SK-N-MC (cell line): Measurements from ENCODE around the gene SPRED1.

Experiments used
- DNase-seq: peaks from one replicate; pipeline ENCODE4 v3.0.0-alpha.2; 2011; ENCODE audit warnings: low read depth, low spot score
- H3K27ac ChIP-seq: fragments of 200-600 bp; sonication (generic); 2 replicates; pipeline ENCODE4 v1.5.1; 2016; ENCODE audit warnings: mixed run types
- H3K36me3 ChIP-seq: fragments of 200-600 bp; sonication (generic); 2 replicates; pipeline ENCODE4 v1.6.1; 2017; ENCODE audit warnings: antibody characterized with exemption, low read length, mixed read lengths; ENCODE audit not compliant: insufficient read depth
- H3K4me3 ChIP-seq: fragments of 200-600 bp; sonication (generic); 2 replicates; pipeline ENCODE4 v1.5.1; 2016
- H3K9ac ChIP-seq: fragments of 200-600 bp; sonication (generic); 2 replicates; pipeline ENCODE4 v1.8.0; 2017; ENCODE audit warnings: mixed run types, mixed read lengths; ENCODE audit not compliant: insufficient read length
- H3K9me3 ChIP-seq: fragments of 200-600 bp; sonication (generic); 2 replicates; pipeline ENCODE4 v1.6.1; 2017; ENCODE audit warnings: low read depth, mild to moderate bottlenecking, antibody characterized with exemption, low read length, moderate library complexity, mixed read lengths
- EZH2 ChIP-seq: fragments of 200-600 bp; sonication (generic); IDR thresholded peaks from one replicate; pipeline ENCODE4 v1.6.1; 2017; ENCODE audit warnings: antibody characterized with exemption
- FOXP2 ChIP-seq: optimal IDR thresholded peaks from 2 replicates; pipeline ENCODE3; 2011; ENCODE audit warnings: mild to moderate bottlenecking, moderate library complexity; ENCODE audit not compliant: insufficient read depth; ENCODE audit errors: extremely low read length, control extremely low read depth
- POLR2AphosphoS5 ChIP-seq: IDR thresholded peaks from 2 replicates; pipeline ENCODE4 v1.6.1; 2012; ENCODE audit warnings: mild to moderate bottlenecking, low read depth, low read length, borderline replicate concordance

SPRED1 gene

DNA sequence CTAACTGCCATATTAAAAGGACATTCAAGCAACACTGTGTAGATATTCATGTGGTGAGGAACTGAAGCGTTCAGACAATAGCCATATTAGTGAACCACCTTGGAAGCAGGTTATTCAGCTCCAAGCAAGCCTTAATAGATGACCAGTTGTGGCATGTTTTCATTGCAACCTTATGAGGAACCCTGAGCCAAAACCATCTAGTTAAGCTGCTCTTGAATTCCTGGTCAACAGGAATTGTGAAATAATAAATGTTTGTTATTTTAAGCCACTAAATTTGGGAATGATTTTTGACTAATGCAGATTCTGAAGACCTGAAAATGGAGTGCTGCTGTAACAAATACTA lies 73.0 kb downstream of the SPRED1 start:
- Histone ChIP-seq H3K9me3 (no peaks in the 10 kb centered on the region), H3K4me3 (no peak overlapping the region), H3K9ac (no peak overlapping the region), H3K36me3 (no peaks in the 10 kb centered on the region), H3K27ac (no peak overlapping the region)
- DNase-seq = no peak
- TF ChIP-seq POLR2AphosphoS5 (no peak), EZH2 (no peak), FOXP2 (no peak)

DNA sequence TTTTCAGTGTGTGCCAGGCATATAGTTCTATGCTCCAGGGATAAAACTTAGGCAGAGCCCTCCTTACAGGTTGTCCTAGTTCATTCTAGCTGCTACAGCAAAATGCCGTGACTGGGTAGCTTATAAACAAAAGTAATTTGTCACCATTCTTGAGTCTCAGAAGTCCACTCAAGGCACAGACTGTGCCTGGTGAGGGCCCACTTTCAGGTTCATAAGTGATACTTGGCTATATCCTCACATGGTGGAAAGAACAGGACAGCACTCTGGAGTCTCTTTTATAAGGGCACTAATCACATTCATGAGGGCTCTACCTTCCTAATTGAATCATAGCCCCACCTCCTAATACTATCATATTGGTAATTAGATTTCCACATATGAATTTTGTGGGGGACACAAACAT lies 80.1 kb downstream of the SPRED1 start:
- H3K9ac ChIP-seq = no peak overlapping the region
- no peak for TF ChIP-seq FOXP2
- TF ChIP-seq EZH2 = no peak
- TF ChIP-seq POLR2AphosphoS5 = no peak
- H3K27ac ChIP-seq = no peak overlapping the region
- DNase-seq = no peak
- no peaks in the 10 kb centered on the region for H3K9me3 ChIP-seq
- H3K36me3 ChIP-seq = no peaks in the 10 kb centered on the region
- no peak overlapping the region for H3K4me3 ChIP-seq

DNA sequence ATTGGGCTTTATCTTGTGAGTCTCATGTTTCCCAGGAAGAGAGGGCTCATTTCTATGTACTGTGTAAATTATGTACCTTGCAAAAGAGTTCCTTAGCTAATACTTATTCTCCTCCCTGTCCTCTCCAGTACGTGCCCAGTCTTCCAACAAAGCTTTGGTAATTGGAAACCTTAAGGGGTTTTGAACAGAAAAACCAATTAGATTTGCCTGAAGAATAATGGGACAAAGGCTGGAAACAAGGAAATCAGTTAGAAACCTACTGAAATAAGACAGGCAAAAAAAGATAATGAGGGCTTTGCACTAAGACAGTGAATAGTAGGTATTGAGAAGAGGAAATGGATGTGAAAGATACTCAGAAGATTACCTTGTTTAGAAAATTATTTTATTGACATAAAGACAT lies 82.5 kb downstream of the SPRED1 start:
- no peak overlapping the region for H3K9ac ChIP-seq
- no peak for DNase-seq
- no peak for TF ChIP-seq EZH2
- no peak overlapping the region for H3K27ac ChIP-seq
- H3K36me3 ChIP-seq = no peaks in the 10 kb centered on the region
- no peak overlapping the region for H3K4me3 ChIP-seq
- H3K9me3 ChIP-seq = no peaks in the 10 kb centered on the region

DNA sequence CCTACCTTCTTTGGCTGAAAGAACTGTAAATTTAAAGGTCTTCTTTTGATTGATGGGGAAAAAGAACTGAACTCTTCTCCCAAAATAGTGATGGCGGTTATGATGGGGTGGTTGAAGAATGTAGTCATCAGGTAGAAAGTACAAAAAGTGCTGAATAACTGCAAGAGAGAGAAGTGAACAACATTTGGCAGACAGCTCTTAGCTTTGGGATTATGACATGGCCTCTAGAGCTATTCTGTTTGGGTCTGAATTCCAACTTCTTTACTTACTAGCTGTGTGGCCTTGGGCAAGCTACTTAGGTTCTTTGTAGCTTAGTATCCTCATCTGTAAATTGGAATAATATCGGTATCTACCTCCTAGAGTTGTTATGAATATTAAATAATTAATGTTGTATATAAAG lies 91.7 kb downstream of the SPRED1 start:
- no peaks in the 10 kb centered on the region for H3K9me3 ChIP-seq
- no peak overlapping the region for H3K9ac ChIP-seq
- no peak for TF ChIP-seq EZH2
- H3K27ac ChIP-seq = no peak overlapping the region
- no peaks in the 10 kb centered on the region for H3K36me3 ChIP-seq
- no peak overlapping the region for H3K4me3 ChIP-seq
- DNase-seq = no peak

DNA sequence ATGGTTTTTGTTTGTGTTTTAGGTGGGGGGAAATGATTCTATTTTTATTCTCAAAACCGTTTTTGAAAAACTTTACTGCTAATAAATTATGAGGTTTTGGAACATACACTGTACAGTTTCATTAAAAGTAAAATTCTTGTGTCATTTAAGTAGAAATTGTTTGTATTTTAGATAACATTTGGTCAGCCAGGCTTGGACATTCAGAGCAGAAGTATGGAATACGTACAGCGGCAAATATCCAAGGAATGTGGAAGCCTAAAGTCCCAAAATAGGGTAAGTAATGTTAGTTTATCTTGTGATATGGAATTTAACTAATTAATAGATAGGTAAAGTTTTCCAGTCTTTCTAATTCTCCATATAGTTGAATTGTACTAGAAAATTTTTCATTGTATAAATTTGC lies 96.6 kb downstream of the SPRED1 start:
- Histone ChIP-seq H3K9me3 (no peaks in the 10 kb centered on the region), H3K36me3 (no peaks in the 10 kb centered on the region), H3K27ac (no peak overlapping the region), H3K9ac (no peak overlapping the region), H3K4me3 (no peak overlapping the region)
- TF ChIP-seq POLR2AphosphoS5 (no peak), FOXP2 (no peak), EZH2 (no peak)
- no peak for DNase-seq

DNA sequence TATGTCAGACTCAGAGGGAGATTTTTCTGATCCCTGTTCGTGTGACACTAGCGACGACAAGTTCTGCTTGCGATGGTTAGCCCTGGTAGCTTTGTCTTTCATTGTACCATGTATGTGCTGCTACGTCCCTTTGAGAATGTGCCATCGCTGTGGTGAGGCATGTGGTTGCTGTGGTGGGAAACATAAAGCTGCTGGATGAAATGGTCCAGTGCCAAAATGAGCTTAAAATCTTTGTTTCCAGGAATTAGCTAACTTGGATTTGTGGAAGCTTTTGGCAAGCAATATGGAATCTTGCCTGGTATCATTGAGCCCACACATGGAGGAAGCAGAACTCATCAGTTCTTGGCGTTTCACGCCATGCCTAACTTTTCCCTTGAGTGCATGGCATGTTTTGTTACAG lies 98.8 kb downstream of the SPRED1 start:
- H3K27ac ChIP-seq = no peak overlapping the region
- H3K36me3 ChIP-seq = no peaks in the 10 kb centered on the region
- no peaks in the 10 kb centered on the region for H3K9me3 ChIP-seq
- no peak overlapping the region for H3K4me3 ChIP-seq
- H3K9ac ChIP-seq = no peak overlapping the region
- no peak for TF ChIP-seq POLR2AphosphoS5
- no peak for TF ChIP-seq EZH2
- no peak for TF ChIP-seq FOXP2
- no peak for DNase-seq

DNA sequence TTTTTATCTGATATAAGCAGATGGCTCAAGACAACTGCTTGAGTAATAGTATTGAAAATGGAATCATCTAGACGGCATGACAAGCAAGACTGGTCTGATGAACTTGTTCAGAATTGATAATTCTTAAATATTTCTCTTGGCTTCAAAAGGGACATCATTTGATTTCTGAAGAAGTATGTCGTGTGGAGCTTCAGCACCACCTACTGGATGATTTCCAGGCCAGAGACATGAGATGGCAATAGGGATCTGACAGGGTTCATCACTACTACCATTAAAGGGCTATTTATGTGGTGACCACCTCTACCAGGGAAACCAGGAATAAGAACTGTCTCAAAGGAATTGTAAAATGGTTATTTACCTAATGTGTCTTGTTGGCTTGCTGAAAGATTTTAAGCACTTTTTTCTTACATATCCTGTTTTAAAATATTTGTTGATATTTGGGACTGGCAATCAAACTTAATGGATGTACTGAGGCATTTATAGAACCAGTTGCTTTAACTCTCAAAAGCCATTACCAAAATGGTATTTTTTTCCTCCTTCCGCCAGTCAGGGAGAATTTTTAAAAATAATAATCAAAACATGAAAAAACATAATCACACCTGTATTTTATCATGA lies 101.8 kb downstream of the SPRED1 start:
- Histone ChIP-seq H3K27ac (no peak overlapping the region), H3K36me3 (no peaks in the 10 kb centered on the region), H3K9ac (no peak overlapping the region), H3K9me3 (no peaks in the 10 kb centered on the region), H3K4me3 (no peak overlapping the region)
- TF ChIP-seq EZH2 = no peak
- TF ChIP-seq POLR2AphosphoS5 = no peak
- TF ChIP-seq FOXP2 = no peak
- DNase-seq = peak; percentile 20

DNA sequence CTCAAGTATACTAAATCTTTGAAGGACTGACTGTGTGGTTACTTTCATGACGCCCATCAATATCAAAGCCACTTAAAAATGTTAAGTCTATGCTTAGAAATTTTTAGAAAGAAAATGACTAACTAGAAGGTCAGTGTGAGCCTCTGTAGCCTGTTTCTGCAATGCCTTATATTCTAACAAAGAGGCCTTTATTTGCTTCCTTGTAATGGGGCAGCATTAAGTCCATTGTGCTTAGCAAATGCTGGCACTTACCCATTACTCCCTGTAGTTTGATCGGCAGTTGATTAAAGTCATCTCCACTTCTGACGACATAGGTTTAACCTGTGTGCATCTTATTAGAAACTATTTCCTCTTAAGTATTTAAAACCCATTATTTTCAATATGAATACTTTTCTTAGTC lies 109.7 kb downstream of the SPRED1 start:
- no peak for TF ChIP-seq EZH2
- no peak for TF ChIP-seq POLR2AphosphoS5
- TF ChIP-seq FOXP2 = no peak
- Histone ChIP-seq H3K9me3 (no peaks in the 10 kb centered on the region), H3K27ac (no peak overlapping the region), H3K36me3 (no peaks in the 10 kb centered on the region), H3K9ac (no peak overlapping the region), H3K4me3 (no peak overlapping the region)
- no peak for DNase-seq

DNA sequence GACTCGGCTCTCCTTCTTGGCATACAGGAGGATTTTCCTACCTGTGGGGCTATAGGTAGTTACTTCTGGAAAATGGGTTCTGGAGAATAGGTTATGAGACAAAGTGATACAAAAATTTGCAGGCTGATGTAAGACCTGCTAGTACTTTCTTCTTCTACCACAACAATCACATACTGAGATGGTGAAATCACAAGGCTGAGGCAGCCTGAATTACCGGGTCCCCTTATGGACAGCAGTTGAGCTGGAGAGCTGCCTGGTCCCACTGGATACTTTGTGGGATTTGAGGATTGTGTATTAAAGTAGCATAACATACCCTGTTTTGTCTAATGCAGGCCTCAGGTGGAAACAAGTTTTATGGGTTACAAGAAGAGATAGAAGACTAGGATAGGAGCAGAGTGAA lies 114.8 kb downstream of the SPRED1 start:
- Histone ChIP-seq H3K4me3 (no peak overlapping the region), H3K36me3 (no peaks in the 10 kb centered on the region), H3K9me3 (no peaks in the 10 kb centered on the region), H3K9ac (no peak overlapping the region), H3K27ac (no peak overlapping the region)
- no peak for DNase-seq
- TF ChIP-seq EZH2 (no peak), FOXP2 (no peak), POLR2AphosphoS5 (no peak)
